DND-41 (cell line): ENCODE data around the gene MCRIP1.

Experiments
- CTCF ChIP-seq: IDR thresholded peaks from 2 replicates; pipeline ENCODE4 v1.5.1; 2012; ENCODE audit warnings: borderline replicate concordance, low read length, moderate library complexity, mild to moderate bottlenecking; ENCODE audit not compliant: poor library complexity, severe bottlenecking; ENCODE audit errors: extremely low read depth
- EZH2 ChIP-seq: IDR thresholded peaks from 3 replicates; pipeline ENCODE4 v1.6.1; 2012; ENCODE audit warnings: borderline replicate concordance, low read depth, mild to moderate bottlenecking, moderate library complexity, low read length, inconsistent platforms; ENCODE audit not compliant: severe bottlenecking

GRCh38 chr17:81851423-81851822 lies 18.3 kb upstream of the MCRIP1 start:
- TF ChIP-seq EZH2 (no peak), CTCF (no peak)
